Renal pelvis (tissue), 4 donors: ENCODE results near the gene ABRACL. TPM values are rescaled to one million over a fixed set of nuclear protein-coding genes. Genes with fewer than 3 reads are reported as not detected.
"Not testable (repeated sequence)": the region's sequence is repeated elsewhere in the genome, so short reads cannot be mapped to it uniquely, and the experiment has no call there.

Source experiments
- DNase-seq: peaks from one replicate; pipeline ENCODE4 v3.0.0-alpha.2; 2013
- polyA plus RNA-seq, 3 donors: library from polyadenylated mRNA; unstranded; fragments of 120-200 nt; gene quantifications; one replicate each; pipeline ENCODE4 v1.2.1, GENCODE V29; 2013; ENCODE audit not compliant: insufficient read length in 3 of 3

ABRACL gene
- polyA plus RNA-seq, 3 donors: 43.4 to 47.9 (median 43.9) TPM

GRCh38 chr6:139048912-139049311, 20.4 kb downstream of the ABRACL start:
- not testable (repeated sequence) for DNase-seq

GRCh38 chr6:139050131-139050769, 21.7 kb downstream of the ABRACL start:
- not testable (repeated sequence) for DNase-seq

GRCh38 chr6:139050770-139051313, 22.3 kb downstream of the ABRACL start:
- no peak for DNase-seq

GRCh38 chr6:139051396-139052060, 23.0 kb downstream of the ABRACL start:
- DNase-seq: no peak

- no peak for DNase-seq
Observed at GRCh38 chr6:139053382-139053781, 24.8 kb downstream of the ABRACL start.

GRCh38 chr6:139054001-139054400, 25.5 kb downstream of the ABRACL start:
- DNase-seq: no peak

GRCh38 chr6:139055709-139056108, 27.2 kb downstream of the ABRACL start:
- DNase-seq: no peak

- DNase-seq: no peak
Observed at GRCh38 chr6:139058029-139058428, 29.5 kb downstream of the ABRACL start.

- DNase-seq: no peak
Observed at GRCh38 chr6:139060332-139060731, 31.8 kb downstream of the ABRACL start.

- DNase-seq: no peak
Observed at GRCh38 chr6:139062932-139063646, 34.5 kb downstream of the ABRACL start.

GRCh38 chr6:139064981-139065665, 36.6 kb downstream of the ABRACL start:
- DNase-seq: no peak

GRCh38 chr6:139066080-139066479, 37.5 kb downstream of the ABRACL start:
- DNase-seq: no peak

GRCh38 chr6:139068846-139069245, 40.3 kb downstream of the ABRACL start:
- no peak for DNase-seq

GRCh38 chr6:139073118-139073517, 44.6 kb downstream of the ABRACL start:
- no peak for DNase-seq

GRCh38 chr6:139079018-139079417, 50.5 kb downstream of the ABRACL start:
- DNase-seq: no peak

- DNase-seq: no peak
Observed at GRCh38 chr6:139080255-139080920, 51.8 kb downstream of the ABRACL start.

- peak; percentile 36 for DNase-seq
Observed at GRCh38 chr6:139081471-139081870, 52.9 kb downstream of the ABRACL start.

GRCh38 chr6:139082370-139082769, 53.8 kb downstream of the ABRACL start:
- DNase-seq: no peak

GRCh38 chr6:139091826-139092225, 63.3 kb downstream of the ABRACL start:
- DNase-seq: no peak
